Measurements from ENCODE around the gene FMOD.
"Not testable (repeated sequence)": the region's sequence is repeated elsewhere in the genome, so short reads cannot be mapped to it uniquely, and the experiment has no call there.

Gene FMOD

DNA sequence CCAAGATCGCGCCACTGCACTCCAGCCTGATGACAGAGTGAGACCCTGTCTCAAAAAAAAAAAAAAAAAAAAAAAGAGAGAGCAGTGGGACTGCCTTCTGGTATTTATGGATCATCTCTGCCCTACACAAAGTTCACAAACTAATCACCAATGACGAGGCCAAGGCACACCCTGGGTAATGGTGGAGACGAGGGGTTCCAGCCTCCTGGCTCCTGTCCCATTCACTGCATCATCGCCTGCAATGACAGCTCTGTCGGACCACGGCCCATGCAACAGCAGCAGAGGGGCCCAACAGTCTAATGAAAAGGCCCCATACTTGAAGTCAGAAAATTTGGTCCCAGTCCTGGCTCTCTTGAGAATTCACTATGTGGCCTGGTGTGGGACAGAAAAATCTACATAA is 48.5 kb downstream of the FMOD start:
- Mint-ChIP-seq H3K9me3 (no peaks in the 10 kb centered on the region), H3K4me3 (no peak overlapping the region), H3K27me3 (no peaks in the 10 kb centered on the region), H3K4me1 (peaks cover 49% of the 10 kb centered on the region), H3K36me3 (peaks cover 16% of the 10 kb centered on the region), H3K27ac (no peak overlapping the region)
- CTCF ChIA-PET = interaction anchor here (1.2 to 1.4 kb wide), 2 partner anchors 12 to 34 kb away, joined by 3 read pairs; no protein-coding TSS in a partner anchor
- DNase-seq = no peak

DNA sequence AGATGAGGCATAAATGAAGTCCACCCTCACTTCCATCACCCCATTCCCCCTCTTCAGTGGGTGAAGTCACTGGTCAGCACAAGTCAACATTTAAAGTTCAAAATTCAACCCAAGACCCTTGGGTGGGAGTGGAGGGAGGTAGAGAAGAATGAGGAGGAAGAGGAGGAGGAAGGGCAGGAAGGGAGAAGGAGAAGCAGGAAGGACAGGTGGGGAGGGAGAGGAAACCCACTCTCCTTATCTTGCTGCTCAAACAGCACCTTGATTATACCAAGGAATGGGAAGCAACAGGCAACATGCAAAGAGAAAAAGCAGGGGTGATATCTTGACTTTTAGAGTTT is 49.6 kb downstream of the FMOD start:
- peaks cover 51% of the 10 kb centered on the region for H3K4me1 Mint-ChIP-seq
- peaks cover 5% of the 10 kb centered on the region for H3K36me3 Mint-ChIP-seq
- no peak overlapping the region for H3K4me3 Mint-ChIP-seq
- no peak overlapping the region for H3K27ac Mint-ChIP-seq
- peaks cover 5% of the 10 kb centered on the region for H3K27me3 Mint-ChIP-seq
- DNase-seq = no peak
- H3K9me3 Mint-ChIP-seq = no peaks in the 10 kb centered on the region
- CTCF ChIA-PET = interaction anchor here (1.2 kb wide), 1 partner anchor 33 kb away, joined by 3 read pairs; no protein-coding TSS in a partner anchor

DNA sequence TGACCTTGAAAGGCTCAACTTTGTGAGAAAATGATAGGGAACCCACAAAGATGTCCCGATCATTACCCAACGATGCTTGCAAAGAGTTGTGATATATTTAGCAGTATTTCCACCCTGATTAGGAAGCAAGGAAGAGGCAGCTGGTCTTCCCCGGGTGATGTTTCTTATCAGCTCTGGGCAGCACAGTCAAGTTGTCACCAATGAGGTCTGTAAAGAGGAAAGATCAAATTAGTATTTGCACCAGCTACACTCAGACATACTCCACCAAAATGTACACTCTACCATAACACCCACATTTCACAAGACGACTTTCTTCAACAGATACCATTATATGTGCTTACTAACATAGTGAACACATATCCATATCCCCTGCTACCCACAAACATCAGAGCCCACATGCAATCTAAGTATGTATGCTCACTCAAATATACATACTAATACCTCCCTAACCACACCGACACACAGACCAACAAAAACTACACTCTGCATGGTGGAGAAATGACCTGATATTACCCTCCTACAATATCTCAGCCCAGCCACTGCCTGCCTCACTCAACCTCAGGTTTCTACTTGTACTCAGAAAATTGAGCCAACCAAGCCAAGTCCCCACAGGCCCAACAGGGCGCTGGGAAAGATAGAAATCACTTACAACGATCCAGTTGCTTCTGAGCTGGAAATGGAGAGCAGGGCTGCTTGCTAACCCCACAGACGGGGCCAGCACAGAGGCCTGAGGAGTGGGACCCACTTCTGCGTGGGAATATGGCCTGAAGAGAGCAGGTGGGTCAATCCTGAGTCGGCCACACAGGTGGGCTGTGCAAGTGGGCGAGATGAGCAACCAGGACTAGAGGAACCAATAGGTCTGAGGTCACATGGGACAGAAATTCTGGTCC is 50.2 kb downstream of the FMOD start:
- Mint-ChIP-seq H3K4me1 (peaks cover 58% of the 10 kb centered on the region), H3K27ac (no peak overlapping the region), H3K4me3 (no peak overlapping the region), H3K27me3 (peaks cover 11% of the 10 kb centered on the region), H3K36me3 (no peaks in the 10 kb centered on the region), H3K9me3 (no peaks in the 10 kb centered on the region)
- CTCF ChIA-PET = interaction anchor here (1.6 kb wide), 1 partner anchor 33 kb away, joined by 5 read pairs; no protein-coding TSS in a partner anchor
- no peak for DNase-seq

DNA sequence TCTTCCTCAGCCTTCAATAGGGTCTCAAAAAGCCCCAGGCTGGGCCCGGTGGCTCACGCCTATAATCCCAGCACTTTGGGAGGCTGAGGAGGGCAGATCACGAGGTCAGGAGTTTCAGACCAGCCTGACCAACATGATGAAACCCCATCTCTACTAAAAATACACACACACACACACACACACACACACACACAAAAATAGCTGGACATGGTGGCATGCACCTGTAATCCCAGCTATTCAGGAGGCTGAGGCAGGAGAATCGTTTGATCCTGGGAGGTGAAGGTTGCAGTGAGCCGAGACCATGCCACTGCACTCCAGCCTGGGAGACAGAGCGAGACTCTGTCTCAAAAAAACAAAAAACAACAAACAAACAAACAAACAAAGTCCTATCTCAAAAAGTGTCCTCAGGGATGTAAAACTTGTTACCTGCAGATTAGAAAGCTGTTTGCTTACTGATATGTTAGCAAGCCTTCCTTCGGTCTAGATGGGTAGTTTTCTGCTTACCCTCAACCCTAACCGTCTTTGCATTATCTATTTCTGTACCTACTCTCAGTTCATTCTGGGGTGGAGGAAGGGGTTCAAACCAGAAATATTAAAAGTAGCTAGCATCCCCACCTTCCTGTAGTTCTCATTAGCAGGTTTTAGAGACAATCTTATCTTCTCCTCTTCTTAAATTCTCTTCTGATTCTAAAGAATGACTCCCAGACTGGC is 51.0 kb downstream of the FMOD start:
- CTCF ChIA-PET = interaction anchor here (1.2 to 1.6 kb wide), 3 partner anchors 28 to 33 kb away, joined by 3 to 5 read pairs (median 4); no protein-coding TSS in a partner anchor
- Mint-ChIP-seq H3K4me1 (peaks cover 60% of the 10 kb centered on the region), H3K27me3 (peaks cover 12% of the 10 kb centered on the region)
- not testable (repeated sequence) for DNase-seq, H3K4me3 Mint-ChIP-seq, H3K9me3 Mint-ChIP-seq, H3K27ac Mint-ChIP-seq, H3K36me3 Mint-ChIP-seq

DNA sequence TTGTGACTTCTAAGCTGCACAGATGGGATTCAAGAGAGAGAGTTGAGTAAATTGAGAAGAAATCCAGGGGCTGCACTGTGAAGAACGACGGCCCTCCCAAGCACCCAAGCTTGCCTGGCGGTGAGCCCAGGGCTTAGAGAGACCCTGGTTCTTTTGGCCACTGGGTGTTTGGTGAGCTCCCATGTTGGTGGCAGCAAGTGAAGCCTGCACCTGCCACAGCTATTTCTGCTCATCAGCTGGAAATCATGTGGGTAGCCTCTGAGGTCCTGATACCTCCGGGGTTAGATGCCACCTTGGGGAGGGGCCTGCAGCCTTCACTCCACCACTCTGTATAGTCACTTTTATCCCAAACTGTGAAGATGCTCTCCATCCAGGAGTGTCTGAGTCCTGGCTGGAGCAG is 51.8 kb downstream of the FMOD start:
- Mint-ChIP-seq H3K27ac (no peak overlapping the region), H3K4me3 (no peak overlapping the region), H3K9me3 (no peaks in the 10 kb centered on the region), H3K27me3 (peaks cover 12% of the 10 kb centered on the region), H3K36me3 (no peaks in the 10 kb centered on the region), H3K4me1 (peaks cover 56% of the 10 kb centered on the region)
- no peak for DNase-seq
- CTCF ChIA-PET = interaction anchor here (0.9 to 1.4 kb wide), 3 partner anchors 13 to 29 kb away, joined by 3 to 4 read pairs (median 4); no protein-coding TSS in a partner anchor

DNA sequence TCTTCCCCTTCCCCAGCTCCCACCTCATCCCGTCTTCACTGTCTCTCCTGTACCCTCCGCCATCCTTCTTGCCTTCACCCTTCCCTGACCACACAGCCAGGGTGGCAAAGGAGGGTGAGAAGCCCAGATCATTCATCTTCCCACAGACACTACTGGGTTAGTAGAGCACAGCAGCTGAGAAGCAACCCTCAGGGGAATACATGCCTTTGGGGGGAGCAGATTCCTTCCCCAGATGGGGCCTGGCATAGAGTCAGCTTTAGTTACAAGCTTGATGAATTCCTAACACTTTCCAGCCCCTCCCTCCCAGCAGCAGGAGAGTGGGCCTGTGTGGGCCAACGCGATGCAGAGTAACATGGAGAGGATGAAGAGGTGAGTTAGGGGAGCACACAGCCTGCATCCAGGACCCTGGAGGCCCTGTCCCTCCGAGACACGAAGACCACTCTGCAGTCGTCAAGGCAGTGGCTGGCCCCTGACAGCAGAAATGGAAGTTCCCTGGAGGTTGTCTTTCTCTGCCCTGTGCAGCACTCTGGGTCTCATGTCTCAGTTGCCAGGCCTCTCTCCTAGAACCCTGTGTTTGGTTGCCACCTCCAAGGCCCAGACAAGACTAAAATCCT is 54.4 kb downstream of the FMOD start:
- Mint-ChIP-seq H3K27ac (no peak overlapping the region), H3K4me3 (no peak overlapping the region), H3K4me1 (peaks cover 57% of the 10 kb centered on the region), H3K9me3 (no peaks in the 10 kb centered on the region), H3K27me3 (peaks cover 12% of the 10 kb centered on the region), H3K36me3 (no peaks in the 10 kb centered on the region)
- no peak for DNase-seq
- CTCF ChIA-PET = interaction anchor here (0.6 kb wide), 1 partner anchor 46 kb away, joined by 4 read pairs; no protein-coding TSS in a partner anchor

DNA sequence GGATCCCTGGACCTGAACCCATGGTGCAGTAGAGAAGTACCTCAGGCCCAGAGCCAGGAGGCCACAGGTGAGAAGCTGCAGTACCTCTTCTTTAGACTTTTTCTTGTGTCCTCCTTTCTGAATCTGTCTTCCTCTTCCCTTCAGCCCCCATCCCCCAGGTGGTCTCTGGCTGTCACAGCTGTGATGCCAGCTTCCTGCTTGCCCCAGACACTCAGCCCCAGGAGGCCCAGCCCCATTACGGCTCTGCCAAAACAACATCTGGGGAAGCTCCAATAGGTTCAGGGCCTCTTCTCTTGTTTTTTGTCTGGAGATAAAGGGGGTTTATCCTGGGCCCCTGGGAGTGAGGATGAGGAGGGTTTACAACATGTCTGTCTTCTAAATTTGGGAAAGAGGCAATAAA is 55.1 kb downstream of the FMOD start:
- DNase-seq = no peak
- H3K4me1 Mint-ChIP-seq = peaks cover 60% of the 10 kb centered on the region
- peaks cover 12% of the 10 kb centered on the region for H3K27me3 Mint-ChIP-seq
- no peak overlapping the region for H3K27ac Mint-ChIP-seq
- H3K4me3 Mint-ChIP-seq = no peak overlapping the region
- CTCF ChIA-PET = interaction anchor here (0.5 to 1.2 kb wide), 2 partner anchors 9 to 17 kb away, joined by 3 read pairs; partner anchors contain the start of gene BTG2
- no peaks in the 10 kb centered on the region for H3K36me3 Mint-ChIP-seq
- no peaks in the 10 kb centered on the region for H3K9me3 Mint-ChIP-seq

DNA sequence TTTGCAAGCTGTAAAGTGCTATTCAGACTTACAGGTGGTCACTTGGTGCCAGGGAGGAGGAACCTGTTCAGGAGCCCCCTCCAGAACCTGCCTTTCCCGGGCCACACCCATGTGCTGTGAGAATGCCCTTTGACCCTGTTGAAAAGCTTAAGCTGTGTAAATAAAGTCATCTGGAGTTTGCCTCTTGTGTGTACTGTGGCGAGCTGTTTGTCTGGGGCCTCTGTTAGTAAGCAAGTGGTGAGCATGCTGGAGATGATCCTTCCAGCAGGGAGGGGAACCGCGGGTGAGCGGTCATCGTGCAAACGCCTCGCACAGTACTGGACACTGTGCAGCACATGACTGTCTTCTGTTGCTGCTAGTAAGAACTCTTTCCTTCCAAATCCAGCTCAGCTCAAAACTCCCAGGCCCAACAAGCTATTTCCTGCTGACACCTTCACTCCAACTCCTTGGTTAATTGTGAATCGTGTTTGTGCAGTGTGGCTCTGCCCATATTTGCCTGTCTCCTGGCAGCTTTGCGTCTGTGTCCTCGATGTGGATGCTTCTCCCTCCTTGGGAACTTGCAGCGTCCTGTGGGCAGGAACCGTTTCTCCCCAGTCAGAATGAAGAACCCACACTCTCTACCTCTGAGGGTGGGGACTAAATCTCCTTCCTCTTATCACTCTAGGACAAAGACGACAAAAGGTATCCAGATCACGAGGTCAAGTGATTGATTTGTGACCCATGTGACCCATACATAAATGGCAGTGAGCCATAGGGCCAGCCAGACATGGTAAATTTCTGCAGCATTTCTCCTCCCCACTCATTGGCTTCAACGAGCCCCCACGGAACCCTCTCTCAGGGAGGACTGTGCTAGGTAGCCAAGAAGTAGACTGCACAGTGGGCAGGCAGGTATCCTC is 59.5 kb downstream of the FMOD start:
- peaks cover 8% of the 10 kb centered on the region for H3K27me3 Mint-ChIP-seq
- no peak for DNase-seq
- peak overlapping the region; percentile 100 for H3K27ac Mint-ChIP-seq
- peaks cover 80% of the 10 kb centered on the region for H3K4me1 Mint-ChIP-seq
- H3K4me3 Mint-ChIP-seq = no peak overlapping the region
- CTCF ChIA-PET = interaction anchor here (0.8 to 7.8 kb wide), 9 partner anchors 11 to 48 kb away, joined by 3 to 71 read pairs (median 12); no protein-coding TSS in a partner anchor
- H3K36me3 Mint-ChIP-seq = no peaks in the 10 kb centered on the region
- H3K9me3 Mint-ChIP-seq = no peaks in the 10 kb centered on the region

Data from activated naive CD4-positive, alpha-beta T cell treated with anti-CD3 and anti-CD28 coated beads, Interleukin-2, amount 10 ng/mL, durations not matched to agents 7 days and 5 days (primary cell).